Activated CD4-positive, CD25-positive, alpha-beta regulatory T cell treated with anti-CD3 and anti-CD28 coated beads, Interleukin-2, amount 50 U/mL, for 72 hours (primary cell): ENCODE data around the gene CNNM4.

Experiments
- DNase-seq: peaks from one replicate; pipeline ENCODE4 v3.0.0; 2021

The CNNM4 gene

GRCh38 chr2:96861074-96861473 lies 100.4 kb downstream of the CNNM4 start:
- DNase-seq, result no peak
